Naive B cell (primary cell): ENCODE measurements around the gene MBNL1. TPM values are rescaled to one million over a fixed set of nuclear protein-coding genes. Genes with fewer than 3 reads are reported as not detected.
"Not testable (repeated sequence)": the region's sequence is repeated elsewhere in the genome, so short reads cannot be mapped to it uniquely, and the experiment has no call there.

Experiments
- ATAC-seq, 2 donors: fragments of 150-1000 bp; cut with Tn5 transposase; 2 replicates each; pipeline ENCODE4 v1.10.0; 2021; ENCODE audit warnings: low read depth in 2 of 2, mild to moderate bottlenecking in 2 of 2, moderate library complexity in 2 of 2
- DNase-seq: peaks from one replicate; pipeline ENCODE4 v3.0.0; 2022
- H3K27ac Mint-ChIP-seq, 6 donors: one replicate each; pipeline ENCODE4 v1.8.0; 2020 to 2022; ENCODE audit warnings: mild to moderate bottlenecking in 6 of 6, mixed read lengths in 6 of 6, moderate library complexity in 5 of 6, inconsistent platforms in 2 of 6
- H3K27me3 Mint-ChIP-seq, 3 donors: one replicate each; pipeline ENCODE4 v1.8.0; 2021 to 2022; ENCODE audit warnings: mixed read lengths in 3 of 3, mild to moderate bottlenecking in 1 of 3
- H3K36me3 Mint-ChIP-seq, 2 donors: one replicate each; pipeline ENCODE4 v1.8.0; 2020 to 2022; ENCODE audit warnings: mixed read lengths in 2 of 2, inconsistent platforms in 1 of 2, mild to moderate bottlenecking in 1 of 2
- H3K4me1 Mint-ChIP-seq, 3 donors: one replicate each; pipeline ENCODE4 v1.8.0; 2020 to 2022; ENCODE audit warnings: mixed read lengths in 3 of 3, inconsistent platforms in 1 of 3, mild to moderate bottlenecking in 1 of 3, moderate library complexity in 1 of 3
- H3K4me3 Mint-ChIP-seq, 8 donors: one replicate each; pipeline ENCODE4 v1.8.0; 2020 to 2022; ENCODE audit warnings: mild to moderate bottlenecking in 8 of 8, mixed read lengths in 8 of 8, moderate library complexity in 8 of 8, inconsistent platforms in 2 of 8
- H3K9me3 Mint-ChIP-seq, 7 donors: one replicate each; pipeline ENCODE4 v1.8.0; 2020 to 2022; ENCODE audit warnings: mixed read lengths in 7 of 7, mild to moderate bottlenecking in 5 of 7, inconsistent platforms in 2 of 7, moderate library complexity in 1 of 7
- polyA plus RNA-seq, 6 donors: library from polyadenylated mRNA; unstranded; fragments of 300-500 nt; fragmentation: Illumina TruSeq; gene quantifications; one replicate each; pipeline ENCODE4 v1.2.3, GENCODE V29; 2021; ENCODE audit warnings: low read depth in 6 of 6

Gene MBNL1
- polyA plus RNA-seq, 6 donors from 2014 or later, result 188 to 346 (median 260) TPM

DNA sequence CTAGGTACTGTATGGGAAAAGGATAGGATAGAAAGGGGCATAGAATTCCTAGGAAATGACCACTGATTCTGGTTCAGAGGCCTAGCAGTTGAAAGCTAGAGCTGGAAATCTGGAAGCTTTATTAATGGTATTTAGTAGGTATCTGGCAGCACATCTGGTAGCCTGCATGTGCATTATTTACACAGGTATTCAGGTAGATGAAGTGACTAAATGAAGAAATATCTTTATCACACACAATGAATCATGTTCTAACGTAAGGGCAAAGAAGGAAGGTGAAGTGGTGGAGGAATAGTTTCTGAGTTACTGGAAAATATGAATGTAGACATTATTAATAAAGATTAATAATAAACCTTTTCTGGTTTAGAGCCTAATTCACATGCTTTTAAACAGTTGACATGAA is 119.9 kb downstream of the MBNL1 start:
- Mint-ChIP-seq H3K27ac (peak overlapping the region in 3 of 6 donors; percentile 1 to 13 (median 3)), H3K4me1 (peaks cover 29 to 55% (median 43%) of the 10 kb centered on the region in 3 donors), H3K4me3 (no peak overlapping the region), H3K36me3 (peaks cover 0 to 9% of the 10 kb centered on the region in 2 donors), H3K27me3 (no peaks in the 10 kb centered on the region), H3K9me3 (no peaks in the 10 kb centered on the region)
- no peak for DNase-seq
- ATAC-seq, result no peak

DNA sequence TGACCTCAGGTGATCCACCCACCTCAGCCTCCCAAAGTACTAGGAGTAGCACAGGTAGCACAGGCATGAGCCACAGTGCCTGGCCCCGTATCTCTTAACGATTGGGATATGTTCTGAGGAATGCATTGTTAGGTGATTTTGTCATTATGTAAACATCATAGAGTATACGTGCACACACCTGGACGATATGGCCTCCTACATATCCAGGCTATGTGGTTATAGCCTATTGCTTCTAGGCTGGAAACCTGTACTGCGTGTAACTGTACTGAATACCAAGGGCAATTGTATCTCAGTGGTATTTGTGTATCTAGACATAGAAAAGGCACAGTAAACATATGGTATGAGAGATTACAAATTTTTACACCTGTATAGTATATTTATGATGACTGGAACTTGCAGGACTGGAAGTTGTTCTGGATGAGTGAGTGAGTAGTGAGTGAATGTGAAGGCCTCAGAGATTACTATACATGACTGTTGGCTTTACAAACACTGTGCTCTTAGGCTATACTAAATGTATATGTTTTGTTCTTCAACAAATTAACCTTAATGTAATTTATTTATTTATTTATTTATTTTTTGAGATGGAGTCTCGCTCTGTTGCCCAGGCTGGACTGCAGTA is 120.7 kb downstream of the MBNL1 start:
- no peaks in the 10 kb centered on the region for H3K27me3 Mint-ChIP-seq
- no peaks in the 10 kb centered on the region for H3K9me3 Mint-ChIP-seq
- H3K4me3 Mint-ChIP-seq, result no peak overlapping the region
- H3K4me1 Mint-ChIP-seq, result peaks cover 29 to 55% (median 44%) of the 10 kb centered on the region in 3 donors
- peaks cover 0 to 9% of the 10 kb centered on the region in 2 donors for H3K36me3 Mint-ChIP-seq
- DNase-seq (no peak), ATAC-seq (no peak)
- H3K27ac Mint-ChIP-seq, result peak overlapping the region in 2 of 6 donors; percentile 45 to 78

DNA sequence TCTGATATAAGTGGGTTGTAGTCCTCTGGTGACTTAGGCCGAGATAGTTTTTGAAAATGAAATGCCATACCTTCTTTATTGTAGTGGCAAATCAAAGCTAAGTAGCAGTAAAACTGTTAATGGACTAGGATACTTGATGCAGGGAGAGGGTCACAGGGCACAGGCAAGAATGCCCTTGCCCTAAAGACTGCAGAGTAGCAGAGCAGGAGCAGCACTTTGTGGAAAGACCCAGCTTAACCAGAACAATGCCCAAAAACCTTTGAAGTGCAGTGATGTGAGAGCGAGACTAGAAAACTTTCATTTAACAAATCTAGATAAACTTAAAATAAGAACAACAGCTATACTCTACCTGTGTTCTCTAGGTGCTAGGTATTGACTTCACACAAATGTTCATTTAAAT is 121.9 kb downstream of the MBNL1 start:
- Mint-ChIP-seq H3K9me3 (no peaks in the 10 kb centered on the region), H3K4me1 (peaks cover 29 to 55% (median 49%) of the 10 kb centered on the region in 3 donors), H3K27ac (peak overlapping the region in 3 of 6 donors; percentile 34 to 65 (median 58)), H3K27me3 (no peaks in the 10 kb centered on the region), H3K4me3 (no peak overlapping the region), H3K36me3 (peaks cover 0 to 14% of the 10 kb centered on the region in 2 donors)
- DNase-seq, result no peak
- no peak for ATAC-seq

GRCh38 chr3:152391671-152392070 is 122.9 kb downstream of the MBNL1 start:
- H3K27ac Mint-ChIP-seq, result peak overlapping the region in 3 of 6 donors; percentile 30 to 64 (median 52)

DNA sequence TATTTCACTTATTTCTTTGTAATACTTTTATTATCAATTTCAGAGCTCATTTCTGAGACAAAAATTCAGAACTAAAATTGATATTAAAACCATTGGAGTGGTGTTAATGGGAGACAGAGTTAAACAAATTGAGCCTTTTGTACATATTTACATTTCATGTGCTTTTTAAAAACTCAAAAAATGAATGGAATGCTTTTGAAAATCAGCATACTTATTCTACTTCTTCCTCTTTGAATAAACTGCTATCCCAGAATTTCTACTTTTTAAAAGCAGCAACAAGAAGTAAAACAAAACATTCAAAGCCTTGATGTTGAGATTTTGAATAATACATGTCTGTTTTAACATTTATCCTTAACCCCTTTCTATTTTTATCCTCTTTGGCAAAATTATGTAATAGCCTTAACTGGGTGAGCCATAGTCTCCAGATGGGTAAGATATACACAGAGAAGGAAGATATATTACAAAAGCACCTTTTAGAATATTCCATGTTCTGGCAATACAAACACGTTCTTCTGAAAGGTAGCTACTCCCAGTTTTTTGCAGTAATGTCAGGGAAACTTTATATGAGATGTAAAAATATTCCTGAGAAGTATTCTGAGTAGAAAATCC is 123.6 kb downstream of the MBNL1 start:
- Mint-ChIP-seq H3K4me3 (no peak overlapping the region), H3K27ac (peak overlapping the region in 1 of 6 donors; percentile 79), H3K4me1 (peaks cover 30 to 52% (median 48%) of the 10 kb centered on the region in 3 donors), H3K9me3 (no peaks in the 10 kb centered on the region), H3K36me3 (peaks cover 13 to 26% of the 10 kb centered on the region in 2 donors), H3K27me3 (no peaks in the 10 kb centered on the region)
- DNase-seq (no peak), ATAC-seq (no peak)

More at GRCh38 chr3:152391671-152392070, 122.9 kb downstream of the MBNL1 start:
- Mint-ChIP-seq H3K27me3 (no peaks in the 10 kb centered on the region), H3K9me3 (no peaks in the 10 kb centered on the region), H3K4me3 (peak overlapping the region in 1 of 8 donors; percentile 8), H3K36me3 (peaks cover 6 to 20% of the 10 kb centered on the region in 2 donors), H3K4me1 (peaks cover 31 to 53% (median 51%) of the 10 kb centered on the region in 3 donors)
- no peak for ATAC-seq
- DNase-seq, result no peak

DNA sequence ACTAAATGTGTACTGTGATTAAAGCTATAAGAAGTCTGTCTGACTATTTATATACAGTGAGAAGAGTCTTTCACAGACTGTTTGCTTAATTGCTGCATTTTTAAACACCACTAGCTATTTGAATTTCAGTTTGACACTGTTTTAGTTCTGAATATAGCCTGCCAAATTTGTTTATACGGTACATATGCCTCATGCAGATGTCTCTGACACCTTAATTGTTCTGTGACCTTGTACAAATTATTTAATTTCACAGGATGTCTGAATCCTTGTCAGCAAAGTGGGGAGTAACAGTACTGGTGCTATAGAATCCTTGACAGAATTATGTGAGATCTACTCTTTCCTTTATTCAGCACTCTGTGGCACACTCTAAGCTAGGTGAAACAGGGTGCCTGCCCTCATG is 125.5 kb downstream of the MBNL1 start:
- ATAC-seq (no peak), DNase-seq (no peak)
- Mint-ChIP-seq H3K4me1 (peaks cover 24 to 55% (median 46%) of the 10 kb centered on the region in 3 donors), H3K27me3 (no peaks in the 10 kb centered on the region), H3K27ac (peak overlapping the region in 2 of 6 donors; percentile 36 to 54), H3K4me3 (no peak overlapping the region), H3K36me3 (peaks cover 15 to 21% of the 10 kb centered on the region in 2 donors), H3K9me3 (no peaks in the 10 kb centered on the region)

DNA sequence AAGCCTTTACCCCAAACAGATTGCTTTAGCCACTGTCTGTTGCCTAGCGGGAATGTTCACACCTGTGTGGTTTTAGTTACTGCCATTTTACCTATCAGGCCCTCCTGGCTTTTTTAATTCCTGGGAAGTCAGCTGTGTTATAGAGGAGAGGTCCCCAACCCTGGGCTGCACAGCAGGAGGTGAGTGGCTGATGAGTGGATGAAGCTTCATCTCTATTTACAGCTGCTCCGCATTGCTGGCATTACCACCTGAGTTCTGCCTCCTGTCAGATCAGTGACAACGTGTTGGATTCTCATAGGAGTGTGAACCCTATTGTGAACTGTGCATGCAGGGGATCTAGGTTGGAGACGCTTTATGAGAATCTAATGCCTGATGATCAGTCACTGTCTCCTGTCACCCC is 127.0 kb downstream of the MBNL1 start:
- H3K27me3 Mint-ChIP-seq, result no peaks in the 10 kb centered on the region
- peak overlapping the region in 4 of 6 donors; percentile 34 to 60 (median 55) for H3K27ac Mint-ChIP-seq
- no peak overlapping the region for H3K4me3 Mint-ChIP-seq
- no peak for ATAC-seq
- no peak for DNase-seq
- H3K4me1 Mint-ChIP-seq, result peaks cover 28 to 60% (median 53%) of the 10 kb centered on the region in 3 donors
- H3K36me3 Mint-ChIP-seq, result peaks cover 15 to 21% of the 10 kb centered on the region in 2 donors
- no peaks in the 10 kb centered on the region for H3K9me3 Mint-ChIP-seq

DNA sequence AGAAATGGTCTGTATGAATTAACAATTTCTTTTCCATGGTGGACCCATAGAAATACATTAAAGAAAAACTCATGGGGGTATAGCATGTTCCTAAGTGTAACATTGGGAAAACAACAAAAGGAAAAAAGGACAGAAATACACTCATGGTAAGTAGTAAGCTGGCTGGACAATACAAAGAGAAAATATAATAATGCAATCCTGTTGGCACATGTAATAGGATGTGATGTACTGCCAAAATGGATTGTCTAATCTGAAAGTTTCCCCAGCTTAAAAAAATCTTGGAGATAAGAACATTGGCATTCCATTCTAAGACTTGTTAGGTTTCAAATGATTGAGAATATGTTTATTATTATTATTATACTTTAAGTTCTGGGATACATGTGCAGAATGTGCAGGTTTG is 128.1 kb downstream of the MBNL1 start:
- Mint-ChIP-seq H3K27me3 (no peaks in the 10 kb centered on the region), H3K4me3 (no peak overlapping the region), H3K9me3 (no peaks in the 10 kb centered on the region), H3K36me3 (peaks cover 15 to 21% of the 10 kb centered on the region in 2 donors), H3K27ac (peak overlapping the region in 1 of 6 donors; percentile 15), H3K4me1 (peaks cover 22 to 60% (median 54%) of the 10 kb centered on the region in 3 donors)
- no peak for ATAC-seq
- DNase-seq, result no peak

GRCh38 chr3:152397348-152397747 is 128.6 kb downstream of the MBNL1 start:
- Mint-ChIP-seq H3K27ac (peak overlapping the region in 1 of 6 donors; percentile 89), H3K4me1 (peaks cover 27 to 60% (median 59%) of the 10 kb centered on the region in 3 donors), H3K36me3 (peaks cover 15 to 21% of the 10 kb centered on the region in 2 donors)
- H3K4me3 Mint-ChIP-seq, DNase-seq, H3K9me3 Mint-ChIP-seq, ATAC-seq, H3K27me3 Mint-ChIP-seq: not testable (repeated sequence)

GRCh38 chr3:152398495-152398894 is 129.8 kb downstream of the MBNL1 start:
- ATAC-seq (no peak), DNase-seq (no peak)
- H3K4me1 Mint-ChIP-seq, result peaks cover 35 to 66% (median 62%) of the 10 kb centered on the region in 3 donors
- H3K27me3 Mint-ChIP-seq, result no peaks in the 10 kb centered on the region
- H3K9me3 Mint-ChIP-seq, result no peaks in the 10 kb centered on the region
- peaks cover 15 to 21% of the 10 kb centered on the region in 2 donors for H3K36me3 Mint-ChIP-seq
- no peak overlapping the region for H3K4me3 Mint-ChIP-seq
- H3K27ac Mint-ChIP-seq, result peak overlapping the region in 4 of 6 donors; percentile 16 to 92 (median 38)

- ATAC-seq (no peak), DNase-seq (no peak)
- peaks cover 15 to 21% of the 10 kb centered on the region in 2 donors for H3K36me3 Mint-ChIP-seq
- no peaks in the 10 kb centered on the region for H3K9me3 Mint-ChIP-seq
- peak overlapping the region in 3 of 8 donors; percentile 3 to 32 (median 27) for H3K4me3 Mint-ChIP-seq
- peaks cover 39 to 72% (median 68%) of the 10 kb centered on the region in 3 donors for H3K4me1 Mint-ChIP-seq
- peak overlapping the region in 3 of 6 donors; percentile 56 to 92 (median 61) for H3K27ac Mint-ChIP-seq
- no peaks in the 10 kb centered on the region for H3K27me3 Mint-ChIP-seq
These were observed 130.6 kb downstream of the MBNL1 start for GRCh38 chr3:152399374-152399773.

- Mint-ChIP-seq H3K36me3 (peaks cover 15% of the 10 kb centered on the region in 2 donors), H3K27ac (peak overlapping the region; percentile 21 to 83 (median 54)), H3K4me1 (peaks cover 39 to 69% (median 62%) of the 10 kb centered on the region in 3 donors), H3K4me3 (no peak overlapping the region), H3K27me3 (no peaks in the 10 kb centered on the region), H3K9me3 (no peaks in the 10 kb centered on the region)
- no peak for ATAC-seq
- no peak for DNase-seq
These were observed 132.2 kb downstream of the MBNL1 start for GRCh38 chr3:152400887-152401286.

- no peak for DNase-seq
- ATAC-seq, result peak; percentile 23 to 33
- Mint-ChIP-seq H3K4me3 (peak overlapping the region in 2 of 8 donors; percentile 8 to 32), H3K27me3 (no peaks in the 10 kb centered on the region), H3K36me3 (peaks cover 0 to 9% of the 10 kb centered on the region in 2 donors), H3K27ac (peak overlapping the region; percentile 3 to 94 (median 78)), H3K9me3 (no peaks in the 10 kb centered on the region), H3K4me1 (peaks cover 44 to 72% (median 72%) of the 10 kb centered on the region in 3 donors)
These were observed 134.1 kb downstream of the MBNL1 start for GRCh38 chr3:152402695-152403451.
